SK-N-SH treated with all-trans-retinoic acid at 6 μM for 48 hours (cell line): Measurements from ENCODE around the gene PPIG.

Experiments
- ATAC-seq: fragments of 200-7000 bp; cut with Tn5 transposase; 3 replicates; pipeline ENCODE4 v1.9.1; 2020; ENCODE audit warnings: mild to moderate bottlenecking, moderate library complexity
- ARNTL ChIP-seq: fragments of 450-650 bp; formaldehyde crosslinking; IDR thresholded peaks from 2 replicates; pipeline ENCODE4 v1.5.0; 2020; ENCODE audit warnings: low read depth, mild to moderate bottlenecking, moderate library complexity, borderline replicate concordance
- BACH2 ChIP-seq: fragments of 250-450 bp; sonication (Bioruptor Pico); IDR thresholded peaks from 2 replicates; pipeline ENCODE4 v1.9.0; 2021; ENCODE audit warnings: mild to moderate bottlenecking, borderline replicate concordance
- CREB5 ChIP-seq: fragments of 250-450 bp; sonication (Bioruptor Pico); IDR thresholded peaks from 2 replicates; pipeline ENCODE4 v1.5.1; 2020; ENCODE audit warnings: low read depth, mild to moderate bottlenecking, moderate library complexity
- CSDC2 ChIP-seq: fragments of 250-450 bp; sonication (Bioruptor Pico); IDR thresholded peaks from 2 replicates; pipeline ENCODE4 v1.5.0; 2020; ENCODE audit warnings: mild to moderate bottlenecking, moderate library complexity
- ESRRG ChIP-seq: fragments of 250-450 bp; sonication (Bioruptor Pico); IDR thresholded peaks from 2 replicates; pipeline ENCODE4 v1.6.1; 2021; ENCODE audit warnings: mild to moderate bottlenecking
- GLIS3 ChIP-seq: fragments of 250-450 bp; sonication (Bioruptor Pico); IDR thresholded peaks from 2 replicates; pipeline ENCODE4 v1.5.0; 2020; ENCODE audit warnings: mild to moderate bottlenecking, moderate library complexity
- ISL1 ChIP-seq: fragments of 250-450 bp; sonication (Bioruptor Pico); IDR thresholded peaks from 2 replicates; pipeline ENCODE4 v2.1.2; 2022; ENCODE audit warnings: mild to moderate bottlenecking, moderate library complexity
- OSR1 ChIP-seq: fragments of 250-450 bp; sonication (Bioruptor Pico); IDR thresholded peaks from 2 replicates; pipeline ENCODE4 v1.8.0; 2022; ENCODE audit warnings: moderate library complexity, mild to moderate bottlenecking, inconsistent platforms
- POU6F1 ChIP-seq: fragments of 250-450 bp; sonication (Bioruptor Pico); IDR thresholded peaks from 2 replicates; pipeline ENCODE4 v1.8.0; 2021; ENCODE audit warnings: low read depth, mild to moderate bottlenecking, moderate library complexity, borderline replicate concordance
- PPARA ChIP-seq: fragments of 250-450 bp; sonication (Bioruptor Pico); IDR thresholded peaks from 2 replicates; pipeline ENCODE4 v1.5.0; 2020; ENCODE audit warnings: mild to moderate bottlenecking, borderline replicate concordance
- RARB ChIP-seq: fragments of 250-450 bp; sonication (Bioruptor Pico); IDR thresholded peaks from 2 replicates; pipeline ENCODE4 v1.8.0; 2021; ENCODE audit warnings: mild to moderate bottlenecking, moderate library complexity
- SNAI2 ChIP-seq: fragments of 250-450 bp; sonication (Bioruptor Pico); IDR thresholded peaks from 2 replicates; pipeline ENCODE4 v1.5.0; 2020; ENCODE audit warnings: mild to moderate bottlenecking, moderate library complexity
- TCF4 ChIP-seq: fragments of 250-450 bp; sonication (Bioruptor Pico); IDR thresholded peaks from 2 replicates; pipeline ENCODE4 v1.8.0; 2021; ENCODE audit warnings: mild to moderate bottlenecking, moderate library complexity, borderline replicate concordance
- TOX ChIP-seq: fragments of 250-450 bp; sonication (Bioruptor Pico); IDR thresholded peaks from 2 replicates; pipeline ENCODE4 v1.8.0; 2021; ENCODE audit warnings: mild to moderate bottlenecking, moderate library complexity, borderline replicate concordance
- ZC3H10 ChIP-seq: fragments of 250-450 bp; sonication (Bioruptor Pico); IDR thresholded peaks from 2 replicates; pipeline ENCODE4 v1.5.1; 2021; ENCODE audit warnings: mild to moderate bottlenecking, moderate library complexity
- ZFP3 ChIP-seq: fragments of 250-450 bp; sonication (Bioruptor Pico); IDR thresholded peaks from 2 replicates; pipeline ENCODE4 v1.5.0; 2020; ENCODE audit warnings: mild to moderate bottlenecking, moderate library complexity
- ZFP30 ChIP-seq: fragments of 450-650 bp; formaldehyde crosslinking; IDR thresholded peaks from 2 replicates; pipeline ENCODE4 v1.5.0; 2022; ENCODE audit warnings: mild to moderate bottlenecking, moderate library complexity
- ZNF565 ChIP-seq: fragments of 450-650 bp; formaldehyde crosslinking; conservative IDR thresholded peaks from 2 replicates; pipeline ENCODE4 v1.5.0; 2020; ENCODE audit warnings: low read depth, mild to moderate bottlenecking, moderate library complexity
- ZNF70 ChIP-seq: fragments of 450-650 bp; formaldehyde crosslinking; IDR thresholded peaks from 2 replicates; pipeline ENCODE4 v1.5.0; 2020; ENCODE audit warnings: mild to moderate bottlenecking, moderate library complexity
- ZNF8 ChIP-seq: fragments of 450-650 bp; formaldehyde crosslinking; IDR thresholded peaks from 2 replicates; pipeline ENCODE4 v1.5.0; 2020; ENCODE audit warnings: mild to moderate bottlenecking, moderate library complexity
- TF ChIP-seq, protein P1 (sequence below): fragments of 250-450 bp; sonication (Bioruptor Pico); IDR thresholded peaks from 2 replicates; pipeline ENCODE4 v1.5.1; 2021; ENCODE audit warnings: mild to moderate bottlenecking, moderate library complexity
- TF ChIP-seq, protein P2 (sequence below): fragments of 250-450 bp; sonication (Bioruptor Pico); IDR thresholded peaks from 2 replicates; pipeline ENCODE4 v1.8.0; 2020; ENCODE audit warnings: mild to moderate bottlenecking, moderate library complexity, borderline replicate concordance

PPIG gene

GRCh38 chr2:169676357-169676756, 92.2 kb downstream of the PPIG start:
- ATAC-seq = no peak
- TF ChIP-seq PPARA (CRISPR knock-in tag) (no peak), ZNF70 (no peak), OSR1 (no peak), BACH2 (CRISPR knock-in tag) (no peak), ZC3H10 (CRISPR knock-in tag) (no peak), ARNTL (CRISPR knock-in tag) (no peak), ZNF8 (CRISPR knock-in tag) (no peak), ESRRG (no peak), RARB (no peak), CREB5 (CRISPR knock-in tag) (no peak)
- TF ChIP-seq, protein P1, sequence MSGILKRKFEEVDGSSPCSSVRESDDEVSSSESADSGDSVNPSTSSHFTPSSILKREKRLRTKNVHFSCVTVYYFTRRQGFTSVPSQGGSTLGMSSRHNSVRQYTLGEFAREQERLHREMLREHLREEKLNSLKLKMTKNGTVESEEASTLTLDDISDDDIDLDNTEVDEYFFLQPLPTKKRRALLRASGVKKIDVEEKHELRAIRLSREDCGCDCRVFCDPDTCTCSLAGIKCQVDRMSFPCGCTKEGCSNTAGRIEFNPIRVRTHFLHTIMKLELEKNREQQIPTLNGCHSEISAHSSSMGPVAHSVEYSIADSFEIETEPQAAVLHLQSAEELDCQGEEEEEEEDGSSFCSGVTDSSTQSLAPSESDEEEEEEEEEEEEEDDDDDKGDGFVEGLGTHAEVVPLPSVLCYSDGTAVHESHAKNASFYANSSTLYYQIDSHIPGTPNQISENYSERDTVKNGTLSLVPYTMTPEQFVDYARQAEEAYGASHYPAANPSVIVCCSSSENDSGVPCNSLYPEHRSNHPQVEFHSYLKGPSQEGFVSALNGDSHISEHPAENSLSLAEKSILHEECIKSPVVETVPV (CRISPR knock-in tag) = no peak
- TF ChIP-seq, protein P2, sequence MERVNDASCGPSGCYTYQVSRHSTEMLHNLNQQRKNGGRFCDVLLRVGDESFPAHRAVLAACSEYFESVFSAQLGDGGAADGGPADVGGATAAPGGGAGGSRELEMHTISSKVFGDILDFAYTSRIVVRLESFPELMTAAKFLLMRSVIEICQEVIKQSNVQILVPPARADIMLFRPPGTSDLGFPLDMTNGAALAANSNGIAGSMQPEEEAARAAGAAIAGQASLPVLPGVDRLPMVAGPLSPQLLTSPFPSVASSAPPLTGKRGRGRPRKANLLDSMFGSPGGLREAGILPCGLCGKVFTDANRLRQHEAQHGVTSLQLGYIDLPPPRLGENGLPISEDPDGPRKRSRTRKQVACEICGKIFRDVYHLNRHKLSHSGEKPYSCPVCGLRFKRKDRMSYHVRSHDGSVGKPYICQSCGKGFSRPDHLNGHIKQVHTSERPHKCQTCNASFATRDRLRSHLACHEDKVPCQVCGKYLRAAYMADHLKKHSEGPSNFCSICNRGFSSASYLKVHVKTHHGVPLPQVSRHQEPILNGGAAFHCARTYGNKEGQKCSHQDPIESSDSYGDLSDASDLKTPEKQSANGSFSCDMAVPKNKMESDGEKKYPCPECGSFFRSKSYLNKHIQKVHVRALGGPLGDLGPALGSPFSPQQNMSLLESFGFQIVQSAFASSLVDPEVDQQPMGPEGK (CRISPR knock-in tag) = no peak

GRCh38 chr2:169676850-169677249, 92.7 kb downstream of the PPIG start:
- TF ChIP-seq ISL1 (CRISPR knock-in tag) (no peak), SNAI2 (CRISPR knock-in tag) (no peak), ZNF565 (CRISPR knock-in tag) (no peak), ZC3H10 (CRISPR knock-in tag) (no peak), CSDC2 (CRISPR knock-in tag) (no peak), RARB (no peak), GLIS3 (CRISPR knock-in tag) (no peak), ZFP30 (CRISPR knock-in tag) (no peak)
- TF ChIP-seq, protein P1 (CRISPR knock-in tag) = no peak
- ATAC-seq = no peak

DNA sequence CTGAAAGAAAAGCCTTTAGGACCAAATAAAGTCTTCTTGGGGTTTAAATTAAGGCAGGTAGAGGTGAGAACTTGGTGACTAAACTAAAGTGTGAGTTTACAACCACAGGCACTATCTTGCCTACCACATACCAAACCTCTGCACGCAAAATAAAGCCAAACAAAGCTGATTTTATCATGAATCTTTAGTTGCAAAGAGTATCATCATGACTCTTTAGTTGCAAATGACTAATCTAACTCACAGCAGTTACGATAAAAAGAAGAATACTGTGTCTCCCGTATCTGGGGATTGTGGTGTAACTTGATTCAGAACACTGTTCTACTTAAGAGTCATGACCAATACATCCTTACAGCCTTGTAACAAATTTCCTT, 98.9 kb downstream of the PPIG start:
- no peak for ATAC-seq
- TF ChIP-seq ZNF8 (CRISPR knock-in tag) (no peak), OSR1 (no peak), SNAI2 (CRISPR knock-in tag) (no peak), ESRRG (no peak), PPARA (CRISPR knock-in tag) (no peak)
- TF ChIP-seq, protein P1 (CRISPR knock-in tag) = no peak

GRCh38 chr2:169683425-169684134, 99.4 kb downstream of the PPIG start:
- no peak for ATAC-seq
- no peak for TF ChIP-seq OSR1
- no peak for TF ChIP-seq GLIS3 (CRISPR knock-in tag)
- TF ChIP-seq ZNF8 (CRISPR knock-in tag) = no peak
- TF ChIP-seq ZC3H10 (CRISPR knock-in tag) = no peak
- TF ChIP-seq ZFP3 (CRISPR knock-in tag) = no peak
- TF ChIP-seq ESRRG = no peak
- no peak for TF ChIP-seq SNAI2 (CRISPR knock-in tag)
- no peak for TF ChIP-seq ZNF565 (CRISPR knock-in tag)
- no peak for TF ChIP-seq ZFP30 (CRISPR knock-in tag)
- no peak for TF ChIP-seq POU6F1 (CRISPR knock-in tag)
- TF ChIP-seq, protein P1 (CRISPR knock-in tag) = no peak
- TF ChIP-seq, protein P2 (CRISPR knock-in tag) = no peak
- TF ChIP-seq RARB = no peak
- TF ChIP-seq TOX = no peak
- TF ChIP-seq TCF4 (CRISPR knock-in tag) = no peak
